GM19351 (cell line): ENCODE measurements around the gene TOMM70.
A peak's percentile ranks its signal among the peaks of the same experiment; 100 is the strongest.
"Not testable (repeated sequence)": the region's sequence is repeated elsewhere in the genome, so short reads cannot be mapped to it uniquely, and the experiment has no call there.

Source experiments
- ATAC-seq: cut with Tn5 transposase; IDR thresholded peaks from one replicate; pipeline ENCODE4 v1.9.1; 2021; ENCODE audit warnings: mild to moderate bottlenecking, moderate library complexity; ENCODE audit not compliant: unreplicated experiment

TOMM70 gene

GRCh38 chr3:100400780-100401673 is at the start of gene TOMM70, which contains the start of gene LNP1:
TSS of gene TOMM70 (minus strand) at chr3:100401089. CDS start at chr3:100400949, 140 bp downstream.
TSS of gene LNP1 (plus strand) at chr3:100401539. CDS start at chr3:100429730, 28,191 bp downstream.
- ATAC-seq, result peak; percentile 86

GRCh38 chr3:100449214-100449613 is 48.3 kb upstream of the TOMM70 start:
- no peak for ATAC-seq

GRCh38 chr3:100448079-100448478 is 47.2 kb upstream of the TOMM70 start:
- ATAC-seq, result no peak

GRCh38 chr3:100447067-100447466 is 46.2 kb upstream of the TOMM70 start:
- ATAC-seq, result not testable (repeated sequence)

- no peak for ATAC-seq
These were observed 42.8 kb upstream of the TOMM70 start for GRCh38 chr3:100443690-100444089.

GRCh38 chr3:100440895-100441294 is 40.0 kb upstream of the TOMM70 start:
- ATAC-seq, result no peak

- ATAC-seq, result no peak
These were observed 37.7 kb upstream of the TOMM70 start for GRCh38 chr3:100438623-100438974.

- no peak for ATAC-seq
These were observed 37.1 kb upstream of the TOMM70 start for GRCh38 chr3:100437721-100438622.

- no peak for ATAC-seq
These were observed 36.1 kb upstream of the TOMM70 start for GRCh38 chr3:100436951-100437350.

GRCh38 chr3:100429187-100429716 is 28.4 kb upstream of the TOMM70 start:
- no peak for ATAC-seq

GRCh38 chr3:100427699-100428098 is 26.8 kb upstream of the TOMM70 start:
- ATAC-seq, result no peak

GRCh38 chr3:100426067-100426682 is 25.3 kb upstream of the TOMM70 start:
- ATAC-seq, result no peak

- no peak for ATAC-seq
These were observed 24.4 kb upstream of the TOMM70 start for GRCh38 chr3:100425316-100425715.

GRCh38 chr3:100424261-100424660 is 23.4 kb upstream of the TOMM70 start:
- no peak for ATAC-seq

GRCh38 chr3:100423611-100424010 is 22.7 kb upstream of the TOMM70 start:
- no peak for ATAC-seq

- ATAC-seq, result no peak
These were observed 20.0 kb upstream of the TOMM70 start for GRCh38 chr3:100420885-100421284.

- no peak for ATAC-seq
These were observed 18.5 kb upstream of the TOMM70 start for GRCh38 chr3:100419406-100419805.

GRCh38 chr3:100416863-100417262 is 16.0 kb upstream of the TOMM70 start:
- no peak for ATAC-seq

- no peak for ATAC-seq
These were observed 15.3 kb upstream of the TOMM70 start for GRCh38 chr3:100416176-100416575.

- no peak for ATAC-seq
These were observed 12.7 kb upstream of the TOMM70 start for GRCh38 chr3:100413613-100414012.
